NCI-H1092 (cell line): Measurements from ENCODE around the gene R3HDM2.
"Not testable (repeated sequence)": the region's sequence is repeated elsewhere in the genome, so short reads cannot be mapped to it uniquely, and the experiment has no call there.

Experiments used
- DNase-seq: peaks from one replicate; lab custom pipeline; 2025; lab: John Stamatoyannopoulos, UW

The R3HDM2 gene

DNA sequence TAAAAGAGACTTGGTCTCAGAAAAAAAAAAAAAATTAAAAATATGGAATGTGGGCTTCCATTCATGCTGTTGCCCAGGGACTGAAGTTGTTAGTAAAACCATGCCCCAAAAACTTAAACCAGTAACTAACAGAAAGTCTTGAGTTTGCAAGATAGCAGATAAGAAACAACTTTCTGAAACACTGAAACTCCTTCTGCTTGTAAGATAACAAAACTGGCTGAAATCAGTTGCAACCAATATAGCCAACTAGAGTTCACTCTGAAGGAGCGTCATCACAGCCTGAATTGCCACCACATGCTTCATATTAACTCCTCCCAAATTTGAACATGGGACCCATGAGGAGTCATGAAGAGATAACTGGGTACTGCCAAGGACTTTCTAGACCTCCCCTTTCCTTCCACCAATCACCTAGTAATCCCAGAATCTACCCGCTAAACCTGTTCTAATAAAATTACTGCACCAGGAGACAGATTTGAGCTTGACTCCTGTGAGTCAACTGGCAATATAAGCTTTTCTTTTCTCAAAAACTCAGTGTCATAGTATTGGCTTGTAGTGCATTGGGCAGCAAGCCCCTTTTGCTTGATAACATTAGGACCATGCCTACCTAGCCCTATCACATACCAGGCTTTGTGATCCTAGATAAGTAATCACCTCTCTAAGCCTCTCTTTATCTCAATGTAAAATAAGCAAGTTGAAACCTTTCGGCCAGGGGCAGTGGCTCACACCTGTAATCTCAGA, 53.6 kb downstream of the R3HDM2 start:
- DNase-seq, result no peak

DNA sequence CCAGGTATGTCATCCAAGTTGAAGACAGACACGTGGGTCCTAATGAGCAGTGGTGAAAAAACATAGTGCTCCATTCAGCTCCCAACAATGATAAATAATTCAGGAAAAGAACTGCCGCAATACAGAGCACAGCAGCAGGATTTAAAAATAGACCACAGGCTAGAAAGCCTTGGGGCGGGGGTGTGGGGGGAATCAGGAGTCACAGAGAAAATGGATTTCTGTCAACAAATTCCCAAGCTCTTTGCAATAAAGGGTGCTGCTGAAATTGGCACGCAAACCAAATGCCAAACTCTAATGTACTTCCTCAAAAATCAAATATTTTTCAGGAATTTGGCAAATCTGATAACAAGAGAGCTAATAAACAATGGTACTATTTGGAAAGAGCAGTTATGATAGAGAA, 58.6 kb downstream of the R3HDM2 start:
- no peak for DNase-seq

DNA sequence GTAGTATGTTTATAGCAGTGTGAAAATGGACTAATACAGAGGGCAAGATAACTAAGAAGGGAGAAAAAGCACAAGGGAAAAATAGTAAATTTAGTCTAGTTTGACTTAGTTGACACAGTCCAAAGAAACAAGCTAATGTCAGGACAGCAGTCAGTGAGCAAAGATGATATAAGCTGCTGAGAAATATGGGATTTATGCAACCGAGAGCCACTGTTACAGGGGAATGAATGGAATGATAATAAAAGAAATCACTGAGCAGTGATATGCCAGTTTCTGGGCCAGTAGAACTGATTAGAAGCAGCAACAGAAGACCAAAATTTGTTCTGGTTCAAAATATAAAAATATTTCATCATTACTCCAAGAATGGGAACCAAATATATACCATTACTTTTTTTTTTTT, 60.1 kb downstream of the R3HDM2 start:
- DNase-seq, result no peak

DNA sequence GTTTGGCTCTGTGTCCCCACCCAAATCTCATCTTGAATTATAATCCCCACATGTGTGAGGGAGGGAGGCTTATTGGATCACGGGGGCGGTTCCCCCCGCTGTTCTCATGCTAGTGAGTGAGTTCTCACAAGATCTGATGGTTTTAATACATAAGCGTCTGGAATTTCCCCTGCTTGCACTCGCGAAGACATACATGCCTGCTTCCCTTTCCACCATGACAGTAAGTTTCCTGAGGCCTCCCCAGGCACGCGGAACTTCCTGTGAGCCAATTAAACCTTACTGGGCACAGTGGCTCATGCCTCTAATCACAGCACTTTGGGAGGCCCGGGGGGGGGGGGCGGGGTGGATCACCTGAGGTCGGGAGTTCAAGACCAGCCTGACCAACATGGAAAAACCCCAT, 60.8 kb downstream of the R3HDM2 start:
- no peak for DNase-seq

DNA sequence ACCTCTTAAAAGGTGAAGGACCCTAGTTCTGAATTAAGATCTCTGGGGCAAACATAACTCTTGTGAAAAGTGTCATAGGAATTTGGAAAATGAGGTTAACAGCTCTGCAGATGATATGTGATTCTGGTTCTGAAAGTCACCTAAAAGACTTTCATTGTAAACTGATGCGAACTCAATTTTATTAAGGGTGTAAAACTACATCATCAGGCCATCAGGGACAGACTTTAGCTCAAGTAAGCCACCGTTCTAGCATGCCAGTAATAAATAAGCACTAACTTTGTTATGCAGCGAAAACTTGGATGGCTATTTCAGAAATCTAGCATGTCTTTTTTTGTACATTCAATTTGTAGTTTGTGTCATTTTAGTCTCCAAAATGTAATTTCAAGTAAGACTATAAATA, 61.6 kb downstream of the R3HDM2 start:
- DNase-seq, result no peak

DNA sequence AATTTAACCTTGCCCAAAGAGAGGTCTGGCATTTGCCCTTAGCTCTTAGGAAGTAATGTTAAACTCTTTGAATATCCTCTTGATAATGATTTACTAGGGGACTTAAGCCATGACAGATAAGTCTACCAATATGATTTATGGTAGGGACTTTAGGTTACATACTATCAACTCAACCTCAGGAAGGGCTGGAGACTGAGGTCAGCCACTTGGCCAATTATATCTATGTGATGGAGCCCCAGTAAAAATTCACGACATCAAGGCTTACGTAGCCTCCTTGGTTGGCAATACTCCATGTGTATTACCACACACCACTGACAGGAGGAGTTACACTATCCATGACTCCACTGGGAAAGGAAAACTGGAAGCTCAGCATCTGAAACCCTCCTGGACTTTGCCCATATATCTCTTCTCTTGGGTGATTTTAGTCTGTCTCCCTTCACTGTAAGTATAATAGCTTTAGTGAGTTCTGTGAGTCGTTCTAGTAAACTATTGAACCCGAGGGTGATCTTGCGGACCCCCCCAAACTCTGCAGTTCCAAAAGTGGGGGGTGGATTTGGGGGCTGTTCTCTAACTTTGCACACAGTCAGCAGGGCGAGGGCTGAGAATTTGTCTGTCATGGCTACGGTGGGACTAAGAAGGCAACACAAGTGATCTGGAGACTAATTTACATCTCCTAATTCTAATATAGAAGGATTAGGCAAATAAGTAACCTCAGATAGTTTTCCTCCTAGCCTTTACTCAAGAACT, 62.3 kb downstream of the R3HDM2 start:
- no peak for DNase-seq

DNA sequence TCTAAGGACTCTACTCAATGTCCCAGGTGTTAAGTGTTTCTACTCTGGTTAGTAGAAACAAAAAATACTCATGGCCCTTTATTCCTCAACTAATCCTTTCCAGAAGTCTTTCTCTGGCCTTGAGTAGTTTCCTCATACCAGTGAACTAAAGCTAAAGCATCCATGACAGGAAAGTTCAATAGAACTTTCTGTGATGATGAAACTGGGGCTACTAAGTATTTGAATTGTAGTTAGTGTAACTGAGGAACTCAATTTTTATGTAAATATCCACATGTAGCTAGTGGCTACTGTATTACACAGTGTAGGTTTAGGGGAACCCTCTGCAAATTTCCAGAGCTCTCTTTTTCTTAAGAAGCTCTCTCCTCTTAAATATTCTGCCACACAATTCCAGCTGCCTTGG, 63.7 kb downstream of the R3HDM2 start:
- DNase-seq, result no peak

DNA sequence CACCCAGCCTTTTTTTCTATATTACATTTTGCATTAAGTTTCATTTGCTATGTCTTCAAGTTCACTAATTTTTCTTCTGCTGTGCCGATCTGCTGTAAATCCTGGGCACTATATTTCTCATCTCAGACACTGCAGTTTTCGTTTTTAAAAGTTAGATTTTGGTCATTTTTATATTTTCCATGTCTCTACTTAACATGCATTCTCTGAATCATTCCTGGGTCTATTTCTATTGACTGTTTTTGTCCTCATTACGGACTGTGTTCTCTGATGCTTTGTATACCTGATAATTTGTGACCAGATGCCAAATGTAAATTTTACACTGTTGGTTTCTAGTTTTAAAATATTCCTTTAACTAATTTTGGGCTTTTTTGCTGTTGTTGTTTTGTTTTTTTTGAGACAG, 64.5 kb downstream of the R3HDM2 start:
- no peak for DNase-seq

DNA sequence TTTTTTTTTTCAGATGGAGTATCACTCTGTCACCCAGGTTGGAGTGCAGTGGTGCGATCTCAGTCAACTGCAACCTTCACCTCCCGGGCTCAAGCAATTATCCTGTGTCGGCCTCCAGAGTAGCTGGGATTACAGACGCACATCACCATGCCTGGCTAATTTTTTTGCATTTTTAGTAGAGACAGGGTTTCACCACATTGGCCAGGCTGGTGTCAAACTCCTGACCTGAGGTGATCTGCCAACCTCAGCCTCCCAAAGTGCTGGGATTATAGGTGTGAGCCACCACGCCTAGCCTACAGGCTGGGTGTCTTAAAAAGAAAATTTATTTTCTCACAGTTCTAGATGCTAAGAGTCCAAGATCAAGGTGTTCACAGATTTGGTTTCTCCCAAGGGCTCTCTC, 66.7 kb downstream of the R3HDM2 start:
- not testable (repeated sequence) for DNase-seq

DNA sequence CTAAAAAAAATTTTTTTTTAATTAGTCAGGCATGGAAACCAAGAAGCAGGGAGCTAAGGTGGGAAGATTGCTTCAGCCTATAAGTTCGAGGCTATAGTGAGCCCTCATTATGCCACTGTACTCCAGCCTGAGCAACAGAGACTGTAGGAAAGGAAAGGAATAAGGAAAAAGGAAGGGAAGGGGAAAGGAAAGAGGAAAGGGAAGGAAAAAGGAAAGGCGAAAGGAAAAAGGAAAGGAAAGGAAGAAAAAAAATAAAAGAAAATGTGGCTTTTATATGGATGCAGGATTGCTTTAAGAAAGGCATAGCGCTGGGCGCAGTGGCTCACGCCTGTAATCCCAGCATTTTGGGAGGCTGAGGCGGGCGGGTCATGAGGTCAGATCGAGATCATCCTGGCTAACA, 70.4 kb downstream of the R3HDM2 start:
- DNase-seq, result no peak

DNA sequence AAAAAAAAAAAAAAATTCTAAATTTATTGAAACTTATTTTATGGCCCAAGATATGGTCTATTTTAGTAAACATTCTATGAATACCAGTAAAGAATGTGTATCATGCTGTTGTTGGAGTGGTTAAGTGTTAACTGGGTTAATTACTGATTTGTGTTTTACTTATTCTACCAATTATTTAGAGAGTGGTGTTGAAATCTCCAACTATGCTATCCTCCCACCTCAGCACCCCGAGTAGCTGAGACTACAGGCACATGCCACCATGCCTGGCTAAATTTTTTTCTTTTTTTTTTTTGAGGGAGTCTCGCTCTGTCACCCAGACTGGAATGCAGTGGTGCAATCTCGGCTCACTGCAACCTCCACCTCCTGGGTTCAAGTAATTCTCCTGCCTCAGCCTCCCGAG, 72.2 kb downstream of the R3HDM2 start:
- no peak for DNase-seq

DNA sequence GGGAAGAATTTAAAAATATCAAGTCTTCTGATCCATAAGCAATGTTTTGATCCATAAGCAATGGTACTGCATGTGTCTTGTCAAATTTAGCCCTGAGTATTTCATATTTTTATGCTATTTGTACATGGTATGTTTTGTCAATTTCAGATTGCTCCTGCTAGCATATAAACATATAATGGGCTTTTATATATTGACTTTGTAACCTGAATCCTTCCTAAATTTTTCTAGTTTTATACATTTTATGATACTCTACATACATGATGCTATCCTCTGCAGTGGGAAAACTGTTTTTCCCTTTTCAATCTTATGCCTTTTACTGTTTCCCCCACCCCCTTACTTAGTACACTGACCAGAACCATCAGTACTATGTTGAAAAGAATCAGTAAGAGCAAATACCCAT, 75.1 kb downstream of the R3HDM2 start:
- DNase-seq, result no peak

DNA sequence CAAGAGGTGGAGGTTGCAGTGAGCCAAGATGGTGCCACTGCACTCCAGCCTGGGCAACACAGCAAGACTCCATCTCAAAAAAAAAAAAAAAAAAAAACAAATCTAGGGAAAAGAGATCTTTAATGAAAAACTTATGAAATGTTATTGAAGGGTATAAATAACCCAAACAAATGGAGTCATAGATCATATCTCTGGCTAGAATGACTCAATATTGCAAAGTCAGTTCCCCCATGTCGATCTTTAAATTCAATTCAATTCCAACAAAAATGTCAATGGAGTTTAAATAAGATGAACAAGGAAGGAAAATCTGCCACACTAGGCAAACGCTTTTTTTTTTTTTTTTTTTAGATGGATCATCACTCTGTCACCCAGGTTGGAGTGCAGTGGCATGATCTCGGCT, 78.7 kb downstream of the R3HDM2 start:
- DNase-seq, result no peak

DNA sequence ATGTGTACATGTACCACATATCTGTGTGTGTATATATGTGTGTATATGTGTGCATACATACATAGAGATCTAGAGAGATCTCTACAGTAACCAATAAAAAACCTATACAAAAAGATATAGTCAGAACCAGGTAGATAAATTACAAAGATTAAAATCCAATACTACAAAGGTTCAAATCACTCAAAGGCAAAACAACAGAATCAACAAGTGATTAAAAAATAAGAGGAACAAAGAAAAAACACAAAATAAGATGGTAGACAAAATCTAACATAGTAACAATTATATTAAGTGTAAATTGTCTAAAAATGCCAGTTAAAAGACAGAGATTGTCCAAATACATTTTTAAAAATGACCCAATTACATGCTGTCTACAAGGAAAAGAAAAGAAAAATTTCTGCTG, 83.6 kb downstream of the R3HDM2 start:
- DNase-seq, result no peak

DNA sequence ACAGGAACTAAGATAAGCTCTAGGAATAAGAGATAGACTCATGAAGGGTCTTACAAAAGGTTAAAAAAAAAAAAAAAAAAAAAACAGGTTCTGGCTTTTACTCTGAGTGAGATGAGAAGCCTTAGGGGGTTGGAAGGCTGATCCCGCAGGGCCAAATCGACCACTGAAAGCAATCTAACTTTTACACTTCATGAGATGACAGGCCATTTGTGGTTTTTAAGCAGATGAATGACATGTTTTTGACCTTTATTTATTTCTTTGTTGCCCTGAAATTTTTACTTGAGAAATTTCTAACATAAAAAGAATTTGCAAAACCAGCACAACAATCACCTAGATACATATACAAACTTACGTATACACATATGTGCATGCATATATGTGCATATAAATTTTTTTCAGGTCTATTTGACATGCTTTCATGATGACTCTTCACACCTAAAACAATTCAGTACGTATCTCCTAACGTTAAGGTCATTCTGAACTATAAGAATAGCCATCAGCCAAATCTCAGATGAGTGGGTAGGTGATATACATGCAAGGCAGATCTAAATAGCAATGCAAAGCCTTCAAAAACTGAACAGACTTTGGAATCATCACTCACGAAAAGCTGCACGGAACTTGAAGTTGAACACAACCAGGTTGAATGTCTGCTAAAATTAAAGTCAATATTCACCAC, 87.0 kb downstream of the R3HDM2 start:
- no peak for DNase-seq

DNA sequence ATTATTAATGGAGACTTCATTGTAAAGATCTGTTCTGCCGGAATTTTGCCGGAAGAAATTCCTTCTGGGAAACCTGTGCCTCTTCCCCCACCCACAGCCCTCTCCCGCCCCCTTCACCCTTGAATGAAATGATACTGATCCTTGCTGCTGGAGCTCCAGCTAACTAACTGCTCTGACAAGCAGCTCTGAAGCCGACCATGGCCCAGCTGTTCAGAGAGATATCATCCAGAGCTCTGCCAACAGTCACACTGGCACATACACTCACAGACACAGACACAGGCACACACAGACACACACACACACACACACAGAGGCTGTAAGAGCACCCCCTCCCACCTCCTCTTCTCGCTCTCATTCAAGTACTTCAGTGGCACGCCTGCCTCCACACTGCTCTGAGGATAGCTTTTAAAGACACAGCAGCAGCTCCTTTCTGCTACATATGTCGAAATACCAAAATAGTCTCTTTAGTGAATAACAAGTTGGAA, 88.6 kb downstream of the R3HDM2 start:
- DNase-seq, result no peak

DNA sequence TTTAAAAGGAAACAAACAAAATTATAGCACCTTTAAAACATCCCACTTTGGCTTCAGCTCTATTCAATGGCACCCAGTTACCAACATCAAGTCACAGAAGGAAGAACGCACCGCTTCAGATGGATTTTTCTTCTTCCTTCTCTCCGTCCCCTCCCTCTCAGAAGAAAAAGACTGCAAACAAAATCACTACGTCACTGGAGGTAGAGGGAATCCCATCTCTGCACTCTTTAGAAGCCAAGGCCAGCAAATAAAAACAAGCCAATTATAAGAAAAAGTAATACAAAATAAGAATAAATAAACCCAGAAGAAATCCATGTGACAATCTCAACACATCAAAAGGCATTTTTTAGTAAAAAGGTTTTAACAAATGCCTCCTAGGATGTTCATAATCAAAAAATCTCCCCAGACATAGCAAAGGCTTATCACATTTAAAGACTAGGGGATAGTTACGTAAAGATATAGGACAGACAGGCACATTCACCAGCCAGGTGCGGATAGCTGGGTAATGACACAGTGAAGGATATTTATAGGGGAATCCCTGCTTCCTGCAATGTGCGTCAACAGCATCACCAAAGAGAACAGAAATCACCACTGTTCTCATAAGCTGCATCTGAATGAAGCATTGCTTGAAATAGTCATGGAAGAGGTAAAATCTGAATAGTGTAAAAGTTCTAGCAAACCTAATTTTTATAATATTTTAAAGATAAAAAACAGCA, 89.4 kb downstream of the R3HDM2 start:
- DNase-seq, result no peak

DNA sequence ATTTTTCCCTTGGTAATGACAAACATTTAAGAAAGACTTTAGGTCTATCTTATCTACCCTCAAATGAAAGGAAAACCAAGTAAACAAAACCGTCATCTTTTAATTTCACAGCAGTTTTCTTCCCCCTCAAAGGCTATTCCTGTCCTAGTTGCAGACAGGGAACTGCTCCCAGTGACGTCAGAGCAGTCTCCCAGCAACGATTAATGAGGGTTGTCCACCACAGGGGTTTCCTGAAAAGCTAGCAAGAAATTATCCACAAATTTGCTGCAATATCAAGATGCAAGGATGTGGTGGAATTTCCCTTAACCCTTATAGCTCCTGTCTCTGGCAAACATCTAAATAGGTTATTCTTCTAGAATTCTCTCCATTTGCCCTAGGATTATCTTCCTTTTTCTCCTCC, 90.7 kb downstream of the R3HDM2 start:
- DNase-seq, result no peak

DNA sequence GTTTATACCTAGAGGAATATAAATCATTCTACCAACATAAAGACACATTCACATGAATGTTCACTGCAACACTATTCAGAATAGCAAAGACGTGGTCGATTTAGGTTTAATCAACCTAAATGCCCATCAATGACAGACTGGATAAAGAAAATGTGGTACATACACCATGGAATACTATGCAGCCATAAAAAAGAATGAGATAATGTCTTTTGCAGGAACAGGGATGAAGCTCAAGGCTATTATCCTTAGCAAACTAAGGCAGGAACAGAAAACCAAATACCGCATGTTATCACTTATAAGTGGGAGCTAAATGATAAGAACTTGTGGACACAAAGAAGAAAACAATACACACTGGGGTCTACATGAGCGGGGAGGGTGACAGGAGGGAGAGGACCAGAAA, 94.5 kb downstream of the R3HDM2 start:
- DNase-seq, result not testable (repeated sequence)

DNA sequence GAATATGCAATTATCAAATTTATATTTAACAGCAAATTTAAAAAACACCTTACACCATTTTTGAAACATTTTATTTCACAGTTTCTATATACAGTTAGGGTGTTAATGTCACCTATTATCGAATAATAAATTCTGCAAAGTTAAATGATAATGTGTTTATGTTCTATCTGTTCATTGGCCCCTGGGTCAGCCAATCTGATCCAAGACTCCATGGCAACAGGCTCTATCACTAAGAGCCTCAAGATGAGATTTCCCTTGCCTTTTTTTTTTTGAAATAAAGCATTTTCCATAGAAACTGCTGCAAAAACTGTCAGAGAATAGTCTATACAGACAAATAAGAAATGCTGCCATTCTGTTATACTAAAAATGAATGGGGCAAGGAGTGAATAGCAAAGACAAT, 96.6 kb downstream of the R3HDM2 start:
- DNase-seq, result no peak

DNA sequence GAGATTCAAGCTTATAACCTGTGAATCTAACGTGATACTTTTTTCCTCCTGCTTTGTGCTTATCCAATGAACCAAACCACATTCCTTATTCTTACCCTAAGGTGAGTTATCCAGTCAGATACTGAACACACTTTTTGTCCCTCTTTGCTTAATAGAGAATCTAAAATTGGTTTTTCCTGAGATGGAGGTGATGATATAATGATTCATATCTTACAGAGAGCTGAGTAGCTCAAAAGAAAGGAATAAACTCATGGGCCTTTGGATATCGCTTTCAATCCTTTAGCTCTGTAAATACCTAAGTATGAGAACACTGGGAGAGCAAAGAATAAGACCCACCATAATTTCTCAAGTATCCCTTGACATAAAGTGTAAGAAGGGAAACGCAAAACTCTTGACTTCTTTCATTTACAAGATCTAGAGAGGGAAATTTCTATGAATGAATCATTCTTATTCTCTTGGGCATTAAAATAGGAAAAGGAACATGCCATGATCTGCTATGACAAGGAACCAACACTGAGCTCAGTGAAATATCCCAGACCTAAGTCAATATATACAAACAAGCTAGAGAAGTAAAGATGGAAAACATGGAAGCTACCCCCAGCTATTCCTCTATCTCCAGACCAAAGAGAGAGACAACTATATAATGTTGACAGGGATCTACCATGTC, 98.1 kb downstream of the R3HDM2 start:
- no peak for DNase-seq

DNA sequence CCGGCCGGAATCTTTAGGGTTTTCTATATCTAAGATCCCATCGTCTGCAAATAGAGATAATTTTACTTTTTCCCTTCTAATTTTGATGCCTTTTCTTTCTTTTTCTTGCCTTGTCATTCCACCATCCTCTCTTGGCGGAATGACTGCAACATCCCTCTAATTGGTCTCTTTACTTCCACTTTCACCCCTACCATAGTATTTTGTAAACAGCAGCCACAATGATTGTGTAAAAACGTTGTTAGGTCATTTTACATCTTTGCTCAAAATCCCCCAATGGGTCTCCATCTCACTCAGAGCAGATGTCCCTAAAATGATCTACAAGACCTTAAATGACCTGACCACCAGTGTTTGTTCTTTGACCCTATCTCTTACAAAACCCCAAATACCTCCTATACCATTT, 99.9 kb downstream of the R3HDM2 start:
- no peak for DNase-seq
